HCT116 (cell line): Measurements from ENCODE around the gene PMM1. TPM values are rescaled to one million over a fixed set of nuclear protein-coding genes. Genes with fewer than 3 reads are reported as not detected.

Experiments used
- ATAC-seq: fragments of 200-7000 bp; cut with Tn5 transposase; 2 replicates; pipeline ENCODE4 v1.9.1; 2020; ENCODE audit warnings: mild to moderate bottlenecking, moderate library complexity
- BruUV-seq: library from RNA; stranded (reverse); fragments of 400-500 nt; replicated peaks from 2 replicates; lab custom pipeline; 2021; lab: Mats Ljungman, UMichigan
- CTCF ChIA-PET: fragments of 300-600 bp; sonication (Branson Sonifier 250); formaldehyde crosslinking; loops from one replicate; lab custom pipeline; 2021; ENCODE audit warnings: antibody characterized with exemption; lab: Charles Lee
- POLR2A ChIA-PET: fragments of 300-600, 350-600 bp; sonication (Branson Sonifier 250); formaldehyde crosslinking; loops from one replicate; lab custom pipeline; 2021; ENCODE audit warnings: antibody characterized with exemption; lab: Charles Lee
- RAD21 ChIA-PET, 2 experiments: fragments of 300-600 bp; sonication (Branson Sonifier 250); formaldehyde crosslinking; loops; one replicate each; lab custom pipeline; 2023; ENCODE audit warnings: low total read pairs in 2 of 2; ENCODE audit not compliant: uncharacterized antibody in 2 of 2, unreplicated experiment in 2 of 2, low non-redundant PET in 1 of 2; lab: Charles Lee
- DNase-seq: peaks from one replicate; pipeline ENCODE4 v3.0.0-alpha.2; 2010; ENCODE audit warnings: low read depth, low spot score
- H2AFZ ChIP-seq: fragments of 200-600 bp; shearing (Covaris generic), sonication (generic); 2 replicates; pipeline ENCODE4 v1.6.1; 2017; ENCODE audit warnings: low read depth, mixed run types, mixed read lengths, antibody characterized with exemption, low read length; ENCODE audit not compliant: poor library complexity, severe bottlenecking
- H3K27ac ChIP-seq: 2 replicates; pipeline ENCODE4 v1.5.1; 2012; ENCODE audit warnings: low read depth, low read length
- H3K27me3 ChIP-seq: fragments of 200-600 bp; sonication (generic); 2 replicates; pipeline ENCODE4 v1.6.1; 2016; ENCODE audit warnings: mixed run types, low read length, mixed read lengths; ENCODE audit not compliant: insufficient read depth
- H3K36me3 ChIP-seq, 2 experiments: fragments of 200-500 bp in 1 of 2; fragments of 200-600 bp in 1 of 2; sonication (Bioruptor generic) in 1 of 2; sonication (generic) in 1 of 2; 2 replicates each; pipeline versions ENCODE4 v1.5.1 to v1.6.1; 2014 to 2016; ENCODE audit warnings: low read length in 2 of 2, inconsistent platforms in 1 of 2, mixed read lengths in 1 of 2, mixed run types in 1 of 2; ENCODE audit not compliant: insufficient read depth in 2 of 2, control insufficient read depth in 1 of 2
- H3K4me1 ChIP-seq, 2 experiments: fragments of 200-600 bp in 1 of 2; sonication (generic) in 1 of 2; 2 replicates each; pipeline versions ENCODE4 v1.5.1 to v1.6.1; 2012 to 2017; ENCODE audit warnings: low read length in 2 of 2, inconsistent platforms in 1 of 2, mild to moderate bottlenecking in 1 of 2, mixed read lengths in 1 of 2, mixed run types in 1 of 2, moderate library complexity in 1 of 2; ENCODE audit not compliant: insufficient read depth in 2 of 2, control insufficient read depth in 1 of 2
- H3K4me2 ChIP-seq: fragments of 200-600 bp; sonication (generic); 2 replicates; pipeline ENCODE4 v1.6.1; 2017; ENCODE audit warnings: mixed run types, low read length, mixed read lengths
- H3K4me3 ChIP-seq, 2 experiments: fragments of 200-600 bp in 1 of 2; sonication (generic) in 1 of 2; replicated peaks in 1 of 2; 2 replicates each; pipeline ENCODE4 v1.5.1; 2011 to 2016; ENCODE audit warnings: low read length in 2 of 2, control low read depth in 1 of 2, low read depth in 1 of 2, mild to moderate bottlenecking in 1 of 2, mixed read lengths in 1 of 2, mixed run types in 1 of 2
- H3K79me2 ChIP-seq: fragments of 200-600 bp; sonication (generic); 2 replicates; pipeline ENCODE4 v1.6.1; 2017; ENCODE audit warnings: mild to moderate bottlenecking, mixed run types, low read length, moderate library complexity, mixed read lengths; ENCODE audit not compliant: insufficient read depth
- H3K9ac ChIP-seq: fragments of 200-600 bp; sonication (generic); 2 replicates; pipeline ENCODE4 v1.6.1; 2016; ENCODE audit warnings: low read length, mixed read lengths
- H3K9me2 ChIP-seq: fragments of 200-600 bp; sonication (generic), shearing (Covaris generic); 2 replicates; pipeline ENCODE4 v1.6.1; 2017; ENCODE audit warnings: mixed run types, mild to moderate bottlenecking, moderate library complexity; ENCODE audit not compliant: insufficient read depth
- H3K9me3 ChIP-seq, 2 experiments: fragments of 200-500 bp in 1 of 2; fragments of 200-600 bp in 1 of 2; sonication (Bioruptor generic) in 1 of 2; sonication (generic) in 1 of 2; 2 replicates each; pipeline ENCODE4 v1.6.1; 2014 to 2017; ENCODE audit warnings: low read length in 2 of 2, mixed read lengths in 2 of 2, inconsistent platforms in 1 of 2, low read depth in 1 of 2, mild to moderate bottlenecking in 1 of 2, mixed run types in 1 of 2, moderate library complexity in 1 of 2; ENCODE audit not compliant: control insufficient read depth in 1 of 2, insufficient read depth in 1 of 2
- H4K20me1 ChIP-seq: fragments of 200-600 bp; sonication (generic), shearing (Covaris generic); 2 replicates; pipeline ENCODE4 v1.6.1; 2017; ENCODE audit warnings: mixed run types, mild to moderate bottlenecking, moderate library complexity; ENCODE audit not compliant: insufficient read depth
- ATF3 ChIP-seq: IDR thresholded peaks from 2 replicates; pipeline ENCODE4 v1.6.1; 2012
- CBX3 ChIP-seq: IDR thresholded peaks from 2 replicates; pipeline ENCODE4 v1.6.1; 2012; ENCODE audit warnings: low read depth
- CEBPB ChIP-seq: IDR thresholded peaks from 2 replicates; pipeline ENCODE4 v1.6.1; 2012; ENCODE audit warnings: low read depth
- CTCF ChIP-seq, 3 experiments: fragments of 200-600 bp in 1 of 3; sonication (generic) in 1 of 3; IDR thresholded peaks in 2 of 3; conservative IDR thresholded peaks in 1 of 3; 2 replicates each; pipeline ENCODE4 v1.5.1; 2012 to 2017; ENCODE audit warnings: low read depth in 2 of 3, low read length in 2 of 3, antibody characterized with exemption in 1 of 3, borderline replicate concordance in 1 of 3, control low read depth in 1 of 3, mild to moderate bottlenecking in 1 of 3, mixed read lengths in 1 of 3, mixed run types in 1 of 3, moderate library complexity in 1 of 3; ENCODE audit not compliant: insufficient read depth in 1 of 3
- ELF1 ChIP-seq: IDR thresholded peaks from 2 replicates; pipeline ENCODE4 v1.6.1; 2012; ENCODE audit warnings: low read depth, borderline replicate concordance
- EZH2 ChIP-seq: fragments of 200-600 bp; sonication (generic); IDR thresholded peaks from 2 replicates; pipeline ENCODE4 v1.6.1; 2017; ENCODE audit warnings: antibody characterized with exemption, mixed run types
- FOSL1 ChIP-seq: IDR thresholded peaks from 2 replicates; pipeline ENCODE4 v1.6.1; 2012; ENCODE audit warnings: low read depth
- JUND ChIP-seq: IDR thresholded peaks from 2 replicates; pipeline ENCODE4 v1.6.1; 2012
- POLR2A ChIP-seq: IDR thresholded peaks from 2 replicates; pipeline ENCODE4 v1.7.0; 2011; ENCODE audit warnings: borderline replicate concordance; ENCODE audit not compliant: insufficient read depth, insufficient read length; ENCODE audit errors: extremely low read depth
- POLR2AphosphoS5 ChIP-seq: IDR thresholded peaks from 2 replicates; pipeline ENCODE4 v1.6.1; 2011; ENCODE audit warnings: mild to moderate bottlenecking, low read depth, low read length, moderate library complexity
- RAD21 ChIP-seq: IDR thresholded peaks from 2 replicates; pipeline ENCODE4 v1.6.1; 2012; ENCODE audit warnings: low read depth, mild to moderate bottlenecking
- SIN3A ChIP-seq: IDR thresholded peaks from 2 replicates; pipeline ENCODE4 v1.6.1; 2012; ENCODE audit warnings: low read depth
- SP1 ChIP-seq: IDR thresholded peaks from 2 replicates; pipeline ENCODE4 v1.6.1; 2012; ENCODE audit warnings: low read depth
- SRF ChIP-seq: IDR thresholded peaks from 2 replicates; pipeline ENCODE4 v1.6.1; 2012; ENCODE audit warnings: low read depth
- TCF7L2 ChIP-seq: IDR thresholded peaks from 2 replicates; pipeline ENCODE4 v1.7.0; 2011; ENCODE audit warnings: borderline replicate concordance, inconsistent platforms; ENCODE audit not compliant: insufficient read depth, insufficient read length; ENCODE audit errors: extremely low read depth
- YY1 ChIP-seq: IDR thresholded peaks from 2 replicates; pipeline ENCODE4 v1.6.1; 2011; ENCODE audit warnings: low read length, low read depth, moderate library complexity, mild to moderate bottlenecking; ENCODE audit not compliant: insufficient replicate concordance; ENCODE audit errors: extremely low read depth
- ZNF274 ChIP-seq: fragments of 200-500 bp; sonication (Bioruptor generic); IDR thresholded peaks from 2 replicates; pipeline ENCODE4 v1.6.1; 2014; ENCODE audit warnings: mild to moderate bottlenecking, low read depth, low read length, inconsistent platforms
- intact Hi-C: fragments of 100-400 bp; cut with micrococcal nuclease; formaldehyde crosslinking; loops from 2 replicates; pipeline ENCODE4 v1.10.0; 2022
- total RNA-seq: library from RNA; stranded (reverse); gene quantifications from one replicate; pipeline ENCODE4 v1.2.1, GENCODE V29; 2021; ENCODE audit not compliant: unreplicated experiment
- TF ChIP-seq, protein P1 (sequence below): IDR thresholded peaks from 2 replicates; pipeline ENCODE4 v1.6.1; 2012
- TF ChIP-seq, protein P2 (sequence below): IDR thresholded peaks from 2 replicates; pipeline ENCODE4 v1.6.1; 2011; ENCODE audit warnings: mild to moderate bottlenecking, low read length, moderate library complexity; ENCODE audit not compliant: insufficient replicate concordance; ENCODE audit errors: extremely low read depth

Gene PMM1
- total RNA-seq, 1 experiment from 2014 or later = 31.7 TPM

- Histone ChIP-seq H3K27me3 (no peaks in the 10 kb centered on the region), H3K9me3 (no peaks in the 10 kb centered on the region), H3K9ac (no peak overlapping the region), H3K4me3 (no peak overlapping the region), H3K9me2 (no peaks in the 10 kb centered on the region), H2AFZ (no peak overlapping the region), H3K4me2 (no peak overlapping the region), H3K36me3 (peaks cover 44 to 67% of the 10 kb centered on the region in 2 experiments; a peak in 3 of 4 replicates), H3K27ac (no peak overlapping the region; the same call in 1 of the 2 replicates), H3K79me2 (peaks cover 31% of the 10 kb centered on the region; the same call in 1 of the 2 replicates), H4K20me1 (peaks cover 9% of the 10 kb centered on the region; the same call in 1 of the 2 replicates), H3K4me1 (no peaks in the 10 kb centered on the region)
- TF ChIP-seq RAD21 = no peak
- no peak for TF ChIP-seq CTCF (IDR thresholded peaks at IDR 0.05 in 2 of 3, conservative IDR thresholded peaks at IDR 0.05 in 1 of 3; ENCODE audit: borderline replicate concordance in 1 of 3, insufficient read depth in 1 of 3, low read depth in 2 of 3, low read length in 2 of 3)
- no peak for TF ChIP-seq ELF1
- no peak for TF ChIP-seq CEBPB
- TF ChIP-seq, protein P1, sequence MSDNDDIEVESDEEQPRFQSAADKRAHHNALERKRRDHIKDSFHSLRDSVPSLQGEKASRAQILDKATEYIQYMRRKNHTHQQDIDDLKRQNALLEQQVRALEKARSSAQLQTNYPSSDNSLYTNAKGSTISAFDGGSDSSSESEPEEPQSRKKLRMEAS = no peak
- TF ChIP-seq SRF = no peak
- TF ChIP-seq JUND = no peak
- no peak for TF ChIP-seq ATF3
- TF ChIP-seq ZNF274 = no peak
- no peak for TF ChIP-seq EZH2
- TF ChIP-seq YY1 = no peak
- no peak; the same call in 1 of the 2 replicates for TF ChIP-seq POLR2AphosphoS5
- no peak for TF ChIP-seq TCF7L2
- TF ChIP-seq, protein P2, sequence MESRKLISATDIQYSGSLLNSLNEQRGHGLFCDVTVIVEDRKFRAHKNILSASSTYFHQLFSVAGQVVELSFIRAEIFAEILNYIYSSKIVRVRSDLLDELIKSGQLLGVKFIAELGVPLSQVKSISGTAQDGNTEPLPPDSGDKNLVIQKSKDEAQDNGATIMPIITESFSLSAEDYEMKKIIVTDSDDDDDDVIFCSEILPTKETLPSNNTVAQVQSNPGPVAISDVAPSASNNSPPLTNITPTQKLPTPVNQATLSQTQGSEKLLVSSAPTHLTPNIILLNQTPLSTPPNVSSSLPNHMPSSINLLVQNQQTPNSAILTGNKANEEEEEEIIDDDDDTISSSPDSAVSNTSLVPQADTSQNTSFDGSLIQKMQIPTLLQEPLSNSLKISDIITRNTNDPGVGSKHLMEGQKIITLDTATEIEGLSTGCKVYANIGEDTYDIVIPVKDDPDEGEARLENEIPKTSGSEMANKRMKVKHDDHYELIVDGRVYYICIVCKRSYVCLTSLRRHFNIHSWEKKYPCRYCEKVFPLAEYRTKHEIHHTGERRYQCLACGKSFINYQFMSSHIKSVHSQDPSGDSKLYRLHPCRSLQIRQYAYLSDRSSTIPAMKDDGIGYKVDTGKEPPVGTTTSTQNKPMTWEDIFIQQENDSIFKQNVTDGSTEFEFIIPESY = no peak
- TF ChIP-seq CBX3 = no peak
- no peak for TF ChIP-seq FOSL1
- no peak for TF ChIP-seq POLR2A
- no peak for TF ChIP-seq SP1
- no peak for TF ChIP-seq SIN3A
- ChIA-PET RAD21 (no interaction called here), CTCF (interaction anchor here (3.5 kb wide), 1 partner anchor 125 kb away, joined by 35 read pairs; no protein-coding TSS in a partner anchor), POLR2A (no interaction called here)
- no peak for DNase-seq
- ATAC-seq = no peak
- intact Hi-C loops = no loop called here
- BruUV-seq = TSS peak; percentile 46
These were observed 61.4 kb downstream of the PMM1 start for GRCh38 chr22:41528132-41528766.
